AG10803 (cell line): Measurements from ENCODE around the gene SERPINA10.
"Not testable (repeated sequence)": the region's sequence is repeated elsewhere in the genome, so short reads cannot be mapped to it uniquely, and the experiment has no call there.

Source experiments
- DNase-seq: peaks from one replicate; pipeline ENCODE4 v3.0.0; 2010; ENCODE audit warnings: low read depth
- H3K4me3 ChIP-seq: 2 replicates; pipeline ENCODE4 v1.5.1; 2011; ENCODE audit warnings: mild to moderate bottlenecking, low read length, control low read depth
- TF ChIP-seq, protein P1 (sequence below): conservative IDR thresholded peaks from 2 replicates; pipeline ENCODE4 v1.5.1; 2011; ENCODE audit warnings: mild to moderate bottlenecking, low read length, control low read depth, inconsistent platforms

SERPINA10 gene

DNA sequence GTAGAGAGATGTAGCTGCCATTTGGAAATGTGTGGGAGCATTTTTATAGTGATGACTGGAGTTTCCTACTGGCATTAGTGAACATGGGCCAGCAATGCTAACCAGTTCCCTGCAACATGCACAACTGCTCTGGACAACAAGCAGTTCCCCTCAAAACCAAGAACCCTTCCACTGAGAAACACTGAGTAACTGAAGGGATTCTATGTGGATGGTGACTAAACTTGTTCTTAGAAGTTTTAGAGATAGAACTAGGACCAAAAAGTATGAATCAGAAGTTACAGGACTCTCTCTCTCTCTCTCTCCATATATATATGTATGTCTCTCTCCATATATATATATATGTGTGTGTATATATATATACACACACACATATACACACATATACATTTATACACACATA, 7.9 kb downstream of the SERPINA10 start:
- H3K4me3 ChIP-seq = no peak overlapping the region
- TF ChIP-seq, protein P1, sequence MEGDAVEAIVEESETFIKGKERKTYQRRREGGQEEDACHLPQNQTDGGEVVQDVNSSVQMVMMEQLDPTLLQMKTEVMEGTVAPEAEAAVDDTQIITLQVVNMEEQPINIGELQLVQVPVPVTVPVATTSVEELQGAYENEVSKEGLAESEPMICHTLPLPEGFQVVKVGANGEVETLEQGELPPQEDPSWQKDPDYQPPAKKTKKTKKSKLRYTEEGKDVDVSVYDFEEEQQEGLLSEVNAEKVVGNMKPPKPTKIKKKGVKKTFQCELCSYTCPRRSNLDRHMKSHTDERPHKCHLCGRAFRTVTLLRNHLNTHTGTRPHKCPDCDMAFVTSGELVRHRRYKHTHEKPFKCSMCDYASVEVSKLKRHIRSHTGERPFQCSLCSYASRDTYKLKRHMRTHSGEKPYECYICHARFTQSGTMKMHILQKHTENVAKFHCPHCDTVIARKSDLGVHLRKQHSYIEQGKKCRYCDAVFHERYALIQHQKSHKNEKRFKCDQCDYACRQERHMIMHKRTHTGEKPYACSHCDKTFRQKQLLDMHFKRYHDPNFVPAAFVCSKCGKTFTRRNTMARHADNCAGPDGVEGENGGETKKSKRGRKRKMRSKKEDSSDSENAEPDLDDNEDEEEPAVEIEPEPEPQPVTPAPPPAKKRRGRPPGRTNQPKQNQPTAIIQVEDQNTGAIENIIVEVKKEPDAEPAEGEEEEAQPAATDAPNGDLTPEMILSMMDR = no peak
- no peak for DNase-seq

DNA sequence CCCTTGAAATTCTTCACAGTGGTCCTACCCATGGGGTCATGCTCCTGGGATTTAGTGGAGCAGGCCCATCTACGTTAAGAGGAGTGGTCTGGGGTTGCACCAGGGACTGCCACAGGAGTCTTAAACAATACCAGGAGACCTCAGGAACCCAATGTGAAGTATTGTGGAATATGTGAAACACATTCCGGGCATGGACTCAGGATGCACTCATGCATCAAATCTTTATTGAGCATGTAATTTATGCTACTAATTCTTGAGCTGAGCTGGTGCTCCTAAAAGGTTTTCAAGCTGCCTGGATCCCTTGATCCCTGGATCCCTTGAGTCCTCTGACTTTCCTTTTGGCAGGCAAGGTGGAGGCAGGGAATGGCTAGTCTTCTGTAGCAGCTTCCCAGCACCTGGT, 8.8 kb downstream of the SERPINA10 start:
- no peak for DNase-seq
- no peak overlapping the region for H3K4me3 ChIP-seq
- TF ChIP-seq, protein P1 = no peak

DNA sequence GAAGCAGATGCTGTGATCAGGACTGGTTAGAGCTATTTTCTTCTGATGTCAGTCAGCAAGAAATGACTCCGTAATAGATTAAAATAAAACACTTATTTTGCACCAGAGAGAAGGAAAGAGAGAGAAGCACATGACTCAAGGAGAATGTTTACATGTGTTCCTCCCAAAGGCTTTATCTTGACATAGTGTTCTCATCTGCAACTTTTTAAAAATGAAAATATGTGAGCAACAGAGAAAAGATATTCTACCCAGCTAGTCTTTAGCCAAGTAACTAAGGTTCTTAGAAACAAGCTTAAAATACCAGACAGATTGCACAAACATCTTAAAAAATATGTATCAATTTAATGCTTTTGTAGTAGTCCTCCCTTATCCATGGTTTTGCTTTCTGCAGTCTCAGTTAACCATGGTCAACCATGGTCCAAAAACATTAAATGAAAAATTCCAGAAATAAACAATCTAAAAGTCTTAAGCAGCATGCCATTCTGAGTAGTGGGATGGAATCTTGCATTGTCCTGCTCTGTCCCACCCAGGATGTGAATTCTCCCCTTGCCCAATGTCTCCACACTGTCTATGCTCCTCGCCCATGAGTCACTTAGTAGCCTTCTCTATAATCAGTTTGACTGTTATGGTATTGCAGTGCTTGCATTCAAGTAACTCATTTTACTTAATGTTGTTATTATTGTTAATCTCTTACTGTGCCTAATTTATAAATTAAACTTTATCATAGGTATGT, 9.9 kb downstream of the SERPINA10 start:
- TF ChIP-seq, protein P1 = no peak
- DNase-seq = peak; percentile 16
- H3K4me3 ChIP-seq = no peak overlapping the region

DNA sequence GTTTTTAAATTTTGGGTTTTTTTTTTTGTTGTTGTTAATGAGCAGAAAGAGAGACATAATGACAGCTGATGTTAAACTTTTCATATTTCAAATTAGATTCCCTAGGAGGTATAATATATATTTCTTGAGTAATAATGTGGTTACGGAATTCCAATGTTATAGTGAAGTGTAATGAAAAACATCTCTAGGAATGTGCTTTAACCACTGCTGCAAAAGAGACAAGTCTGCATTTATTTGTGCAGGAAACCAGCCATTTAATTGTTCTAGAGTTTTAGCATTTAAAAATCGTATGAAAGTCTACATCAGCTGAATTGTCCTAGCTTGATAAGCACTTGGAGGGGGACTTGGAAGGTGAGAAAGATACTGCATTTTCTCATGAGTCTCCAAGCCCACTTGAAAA, 14.3 kb downstream of the SERPINA10 start:
- DNase-seq = peak; percentile 27
- TF ChIP-seq, protein P1 = no peak
- H3K4me3 ChIP-seq = no peak overlapping the region

DNA sequence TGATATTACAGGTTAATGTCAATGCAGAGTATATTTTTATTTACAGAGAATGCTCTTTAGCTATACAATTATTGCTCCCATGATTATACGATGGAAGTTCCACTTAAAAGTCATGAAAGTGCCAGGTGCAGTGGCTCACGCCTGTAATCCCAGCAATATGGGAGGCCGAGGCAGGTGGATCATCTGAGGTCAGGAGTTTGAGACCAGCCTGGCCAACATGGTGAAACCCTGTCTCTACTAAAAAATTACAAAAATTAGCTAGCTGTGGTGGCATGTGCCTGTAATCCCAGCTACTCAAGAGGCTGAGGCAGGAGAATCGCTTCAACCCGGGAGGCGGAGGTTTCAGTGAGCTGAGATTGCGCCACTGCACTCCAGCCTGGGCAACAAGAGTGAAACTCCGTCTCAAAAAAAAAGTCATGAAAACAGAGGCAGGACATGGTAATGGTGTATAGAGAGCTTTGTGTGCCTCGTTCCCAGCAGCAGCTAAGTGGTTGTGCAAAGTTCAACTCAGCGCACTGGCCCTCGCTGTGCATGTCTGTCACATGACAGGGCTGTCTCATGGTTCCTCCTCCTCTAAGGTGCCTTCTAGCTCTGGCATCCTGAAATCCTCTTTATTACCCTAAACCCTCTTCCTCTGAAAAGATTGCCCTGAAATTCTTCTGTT, 16.0 kb downstream of the SERPINA10 start:
- DNase-seq, H3K4me3 ChIP-seq: not testable (repeated sequence)

DNA sequence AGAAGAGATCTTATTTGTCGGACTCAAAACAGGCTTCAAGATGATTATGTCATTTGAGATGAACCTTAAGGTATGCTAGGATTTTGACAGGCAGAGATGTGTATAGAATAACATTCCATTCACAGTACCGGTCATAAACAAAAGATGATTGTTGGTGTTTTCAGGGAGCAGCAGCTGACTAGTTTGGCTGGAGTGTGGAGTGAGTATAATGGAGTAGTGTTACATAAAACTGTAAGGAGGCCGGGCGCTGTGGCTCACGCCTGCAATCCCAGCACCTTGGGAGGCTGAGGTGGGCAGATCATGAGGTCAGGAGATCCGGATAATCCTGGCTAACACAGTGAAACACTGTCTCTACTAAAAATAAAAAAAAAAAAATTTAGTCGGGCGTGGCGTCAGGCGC, 23.9 kb downstream of the SERPINA10 start:
- no peak for DNase-seq
- H3K4me3 ChIP-seq = no peak overlapping the region
- TF ChIP-seq, protein P1 = no peak

DNA sequence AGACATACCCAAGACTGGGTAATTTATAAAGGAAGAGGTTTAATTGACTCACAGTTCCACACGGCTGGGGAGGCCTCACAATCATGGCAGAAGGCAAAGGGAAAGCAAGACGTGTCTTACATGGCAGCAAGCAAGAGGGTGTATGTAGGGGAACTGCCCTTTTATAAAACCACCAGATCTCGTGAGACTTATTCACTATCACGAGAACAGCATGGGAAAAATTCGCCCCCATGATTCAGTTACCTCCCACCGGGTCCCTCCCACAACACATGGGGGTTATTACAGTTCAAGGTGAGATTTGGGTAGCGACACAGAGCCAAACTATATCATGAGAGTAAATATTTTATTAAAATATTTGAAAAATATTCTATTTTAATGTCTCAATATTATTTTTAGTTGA, 24.5 kb downstream of the SERPINA10 start:
- not testable (repeated sequence) for DNase-seq, H3K4me3 ChIP-seq

DNA sequence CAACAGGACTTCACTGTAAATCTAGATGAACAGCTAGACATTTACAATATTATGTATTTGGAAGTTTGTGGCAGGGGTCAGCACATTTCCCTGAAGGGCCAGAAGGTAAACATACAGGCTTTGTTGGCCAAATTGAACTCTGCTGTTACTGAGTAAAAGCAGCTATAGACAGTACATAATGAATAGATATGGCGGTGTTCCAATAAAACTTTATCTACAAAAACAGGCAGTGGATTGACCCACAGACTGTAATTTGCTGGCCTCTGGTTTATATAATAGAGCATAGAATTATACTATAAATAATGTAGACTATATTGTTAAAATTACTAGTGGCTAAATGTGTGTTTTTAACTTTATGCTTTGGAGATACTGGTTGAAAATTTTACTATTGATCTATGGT, 25.7 kb downstream of the SERPINA10 start:
- TF ChIP-seq, protein P1 = no peak
- DNase-seq = no peak
- no peak overlapping the region for H3K4me3 ChIP-seq

DNA sequence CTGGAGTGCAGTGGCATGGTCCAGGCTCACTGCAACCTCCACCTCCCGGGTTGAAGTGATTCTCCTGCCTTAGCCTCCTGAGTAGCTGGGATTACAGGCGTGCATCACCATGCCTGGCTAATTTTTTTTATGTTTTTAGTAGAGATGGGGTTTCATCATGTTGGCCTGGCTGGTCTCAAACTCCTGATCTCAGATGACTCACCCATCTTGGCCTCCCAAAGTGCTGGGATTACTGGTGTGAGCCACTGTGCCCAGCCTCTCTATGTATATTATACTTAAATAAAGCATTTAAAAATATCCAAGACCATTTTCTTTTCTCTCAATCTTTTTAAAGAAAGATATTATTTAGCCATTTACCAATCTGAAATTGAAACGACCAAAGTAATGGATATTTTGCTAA, 28.9 kb downstream of the SERPINA10 start:
- H3K4me3 ChIP-seq, DNase-seq: not testable (repeated sequence)
